NCI-H774 (cell line): ENCODE data around the gene KCNN1.
"Not testable (repeated sequence)": the region's sequence is repeated elsewhere in the genome, so short reads cannot be mapped to it uniquely, and the experiment has no call there.

Source experiments
- DNase-seq: peaks from one replicate; lab custom pipeline; 2025; lab: John Stamatoyannopoulos, UW

Gene KCNN1

DNA sequence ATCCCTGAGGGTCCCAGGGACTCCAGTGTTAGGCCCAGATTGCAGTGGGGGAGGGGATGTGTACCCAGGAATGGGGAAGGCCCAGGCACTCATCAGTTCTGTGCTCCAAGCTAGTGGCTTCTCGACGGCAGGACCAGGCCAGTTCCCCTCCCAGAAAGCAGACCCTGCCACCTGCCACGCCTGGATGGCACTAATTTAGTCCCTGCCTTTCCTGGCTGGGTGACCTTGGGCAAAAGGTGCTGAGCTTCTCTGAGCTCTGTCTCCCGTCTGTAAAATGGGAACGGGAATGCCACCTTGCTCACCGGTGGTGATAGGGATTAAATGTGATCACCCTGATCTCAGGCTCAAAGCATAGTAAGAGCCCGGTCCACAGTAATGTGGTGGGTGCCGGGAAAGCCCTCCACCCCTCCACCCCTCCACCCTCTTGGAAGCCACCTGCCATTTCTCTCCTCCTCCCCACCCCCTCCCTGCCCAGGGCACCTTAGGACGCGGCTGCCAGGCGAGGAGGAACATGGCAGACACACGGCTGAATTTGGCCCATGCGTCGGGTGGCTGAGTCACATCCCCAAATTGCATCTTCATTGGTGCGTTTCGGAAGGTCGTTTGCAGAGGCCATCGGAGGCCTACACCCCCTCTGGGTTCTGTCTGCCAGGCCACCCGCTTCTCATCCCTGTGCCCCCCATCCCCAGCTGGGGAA, 2.3 kb downstream of the KCNN1 start:
- DNase-seq: no peak

DNA sequence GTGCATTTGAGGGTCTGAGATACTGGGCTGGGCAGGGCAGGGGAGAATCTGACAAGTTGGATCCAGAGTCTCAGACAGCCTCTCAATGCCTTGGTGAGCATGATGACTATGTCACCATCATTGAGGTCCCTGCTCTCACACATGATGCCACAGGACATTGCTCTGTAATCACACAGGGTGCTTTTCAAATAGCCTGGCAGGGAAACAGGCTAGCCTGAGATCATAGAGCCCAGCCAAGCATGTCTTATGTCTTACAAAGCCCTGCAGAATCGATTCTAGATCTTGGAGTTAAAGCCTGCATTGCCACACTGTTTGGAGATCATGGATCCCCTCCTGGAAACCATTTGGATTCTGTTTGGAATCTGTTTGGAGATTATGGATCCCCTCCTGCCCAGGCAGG, 5.3 kb downstream of the KCNN1 start:
- DNase-seq: no peak

DNA sequence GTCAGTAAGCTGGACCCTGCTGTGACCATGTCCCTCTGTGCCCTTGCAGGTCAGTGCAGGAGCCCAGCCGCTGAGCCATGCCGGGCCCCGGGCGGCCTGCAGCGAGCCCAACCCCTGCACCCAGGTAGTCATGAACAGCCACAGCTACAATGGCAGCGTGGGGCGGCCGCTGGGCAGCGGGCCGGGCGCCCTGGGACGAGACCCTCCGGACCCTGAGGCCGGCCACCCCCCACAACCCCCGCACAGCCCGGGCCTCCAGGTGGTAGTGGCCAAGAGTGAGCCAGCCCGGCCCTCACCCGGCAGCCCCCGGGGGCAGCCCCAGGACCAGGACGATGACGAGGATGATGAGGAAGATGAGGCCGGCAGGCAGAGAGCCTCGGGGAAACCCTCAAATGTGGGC, 6.9 kb downstream of the KCNN1 start:
- DNase-seq: no peak

DNA sequence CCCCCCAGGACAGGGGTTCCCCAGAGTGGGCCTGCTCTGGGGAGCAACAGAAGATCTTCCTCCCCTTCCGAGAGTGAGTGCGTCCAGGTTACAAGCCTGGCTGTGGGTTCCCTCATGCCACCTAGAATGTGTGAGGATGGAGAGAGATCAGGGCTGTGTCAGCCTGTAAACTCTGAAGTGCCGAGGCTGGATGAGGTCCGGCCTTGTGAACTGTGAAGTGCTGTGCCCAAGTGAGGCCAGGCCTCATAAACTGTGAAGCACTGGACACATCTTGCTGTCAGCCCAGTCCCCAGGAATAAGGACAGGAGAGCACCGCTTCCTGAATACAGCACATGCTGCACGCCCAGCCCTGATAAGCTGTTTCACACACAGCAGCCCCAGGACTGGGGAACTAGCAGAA, 7.6 kb downstream of the KCNN1 start:
- no peak for DNase-seq

DNA sequence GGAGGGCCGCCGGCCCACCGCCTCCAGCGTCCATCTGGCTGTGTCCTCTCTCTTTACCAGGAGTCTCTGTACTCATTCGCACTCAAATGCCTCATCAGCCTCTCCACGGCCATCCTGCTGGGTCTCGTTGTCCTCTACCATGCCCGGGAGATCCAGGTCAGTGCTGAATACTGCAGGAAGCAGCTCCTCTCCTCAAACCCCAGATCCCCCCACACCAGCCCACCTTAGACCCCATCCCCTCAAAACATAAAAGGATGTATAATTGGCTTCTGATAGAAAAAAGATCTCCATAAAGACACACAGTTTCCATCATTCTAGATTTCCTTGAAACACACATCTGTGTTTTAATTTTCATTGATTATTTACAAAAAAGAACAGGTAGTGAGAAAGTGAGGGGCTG, 8.1 kb downstream of the KCNN1 start:
- DNase-seq: no peak

DNA sequence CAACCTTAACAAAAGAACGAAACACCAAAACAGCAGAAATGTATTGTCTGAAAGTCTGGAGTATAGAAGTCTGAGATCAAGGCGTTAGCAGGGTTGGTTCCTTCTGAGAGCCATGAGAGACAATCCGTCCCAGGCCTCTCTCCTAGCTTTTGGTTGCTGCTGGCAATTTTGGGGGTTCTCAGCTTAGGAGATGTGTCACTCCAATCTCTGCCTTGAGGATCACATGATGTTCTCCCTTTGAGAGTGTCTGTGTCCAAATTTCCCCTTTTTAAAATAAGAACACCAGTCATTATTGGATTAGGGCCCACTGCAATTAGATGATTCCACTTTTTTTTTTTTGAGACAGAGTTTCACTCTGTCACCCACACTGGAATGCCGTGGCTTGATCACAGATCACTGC, 10.1 kb downstream of the KCNN1 start:
- no peak for DNase-seq

DNA sequence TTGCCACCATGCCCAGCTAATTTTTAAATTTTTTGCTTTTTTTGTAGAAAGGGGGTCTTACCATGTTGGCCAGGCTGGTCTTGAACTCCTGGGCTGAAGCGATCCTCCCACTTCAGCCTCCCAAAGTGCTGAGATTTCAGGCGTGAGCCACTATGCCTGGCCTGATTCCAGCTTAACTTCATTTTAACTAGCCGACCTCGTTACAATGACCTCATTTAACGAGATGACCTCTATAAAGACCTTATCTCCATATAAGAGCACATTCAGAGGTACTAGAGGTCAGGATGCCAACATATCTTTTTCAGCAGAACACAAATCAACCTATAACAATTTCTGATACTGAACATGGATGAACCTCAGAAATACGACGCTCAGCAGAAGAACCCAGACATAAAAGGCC, 10.6 kb downstream of the KCNN1 start:
- DNase-seq: no peak

DNA sequence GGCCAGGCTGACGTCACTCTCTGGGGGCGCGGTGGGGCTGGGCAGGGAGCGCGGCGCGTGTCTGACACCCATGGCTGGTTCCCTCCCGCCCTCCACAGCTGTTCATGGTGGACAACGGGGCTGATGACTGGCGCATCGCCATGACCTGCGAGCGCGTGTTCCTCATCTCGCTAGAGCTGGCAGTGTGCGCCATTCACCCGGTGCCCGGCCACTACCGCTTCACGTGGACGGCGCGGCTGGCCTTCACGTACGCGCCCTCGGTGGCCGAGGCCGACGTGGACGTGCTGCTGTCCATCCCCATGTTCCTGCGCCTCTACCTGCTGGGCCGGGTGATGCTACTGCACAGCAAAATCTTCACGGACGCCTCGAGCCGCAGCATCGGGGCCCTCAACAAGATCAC, 14.7 kb downstream of the KCNN1 start:
- DNase-seq: no peak

DNA sequence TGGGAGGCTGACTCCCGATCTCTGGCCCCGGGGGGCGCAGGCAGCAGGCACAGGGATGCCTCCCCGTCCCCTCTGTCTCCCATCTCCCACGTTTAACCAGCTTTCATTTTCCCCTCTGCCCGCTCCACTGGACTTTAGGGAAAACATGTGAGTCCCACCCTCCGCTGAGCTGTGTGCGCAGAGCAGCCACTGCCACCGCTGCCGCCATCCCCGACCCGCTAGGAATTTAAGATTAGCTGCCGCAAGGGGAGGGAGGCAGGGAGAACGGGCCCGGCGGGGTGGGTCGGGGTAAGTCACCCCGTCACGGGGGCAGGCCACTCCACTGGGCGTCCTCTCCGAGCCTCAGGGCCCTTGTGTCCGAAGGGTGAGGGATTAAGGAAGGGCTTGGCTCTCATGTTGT, 15.5 kb downstream of the KCNN1 start:
- no peak for DNase-seq

DNA sequence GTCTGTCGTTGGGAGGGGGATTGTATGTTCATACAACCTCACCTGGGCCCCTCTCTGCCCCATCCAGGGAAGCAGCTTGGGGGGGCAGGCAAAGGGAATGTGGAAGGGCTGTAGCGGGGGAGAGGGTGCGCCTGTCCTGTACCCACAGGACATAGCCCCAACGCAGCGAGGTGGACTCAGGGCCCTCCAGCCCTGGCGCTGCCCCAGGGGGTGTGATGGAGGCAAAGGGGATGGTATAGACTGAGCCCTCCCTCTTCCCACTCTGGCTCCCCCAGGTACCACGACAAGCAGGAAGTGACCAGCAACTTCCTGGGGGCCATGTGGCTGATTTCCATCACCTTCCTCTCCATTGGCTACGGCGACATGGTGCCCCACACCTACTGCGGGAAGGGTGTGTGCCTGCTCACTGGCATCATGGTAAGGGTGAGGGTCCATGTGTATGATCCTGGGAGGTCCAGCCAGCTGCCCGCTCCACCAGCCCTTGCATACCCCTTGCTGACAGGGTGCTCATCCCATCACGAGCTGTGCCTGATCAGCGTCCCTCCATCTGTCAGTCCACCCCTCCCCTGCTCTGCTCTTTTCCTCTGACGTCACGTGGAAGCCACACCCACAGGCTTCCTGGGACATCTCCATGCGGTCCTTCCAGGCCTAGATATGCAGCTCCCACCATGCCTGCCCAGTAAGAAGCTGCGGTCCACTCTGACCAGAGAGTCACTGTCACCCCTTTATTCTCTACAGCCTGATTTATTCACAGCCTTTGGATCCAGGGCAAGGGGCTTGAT, 18.3 kb downstream of the KCNN1 start:
- no peak for DNase-seq

DNA sequence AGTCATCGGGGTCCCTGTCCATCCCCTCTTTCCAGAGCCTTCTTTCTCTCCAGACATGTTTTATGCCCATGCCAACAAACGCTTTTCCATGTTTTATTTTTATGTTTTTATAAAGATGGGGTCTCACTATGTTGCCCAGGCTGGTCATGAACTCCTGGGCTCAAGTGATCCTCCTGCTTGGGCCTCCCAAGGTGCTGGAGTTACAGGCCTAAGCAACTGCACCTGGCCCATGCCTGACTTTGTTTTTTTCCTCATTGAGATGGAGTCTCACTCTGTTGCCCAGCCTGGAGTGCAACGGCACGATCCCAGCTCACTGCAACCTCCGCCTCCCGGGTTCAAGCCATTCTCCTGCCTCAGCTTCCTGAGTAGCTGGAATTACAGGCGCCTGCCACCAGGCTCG, 19.7 kb downstream of the KCNN1 start:
- DNase-seq: not testable (repeated sequence)

DNA sequence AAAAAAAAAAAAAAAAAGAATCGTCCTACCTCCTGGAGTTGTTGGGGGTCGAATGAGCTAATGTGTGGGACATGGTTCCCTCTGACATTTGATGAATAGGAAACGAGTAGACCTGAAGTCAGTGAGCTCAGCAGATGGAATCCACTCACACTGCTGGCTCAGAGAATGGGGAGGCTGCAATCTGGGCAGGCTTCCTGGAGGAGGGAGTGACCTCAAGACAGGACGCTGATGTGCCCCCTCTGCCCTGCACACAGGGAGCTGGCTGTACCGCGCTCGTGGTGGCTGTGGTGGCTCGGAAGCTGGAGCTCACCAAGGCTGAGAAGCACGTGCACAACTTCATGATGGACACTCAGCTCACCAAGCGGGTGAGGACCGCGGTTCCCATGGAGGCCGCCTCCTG, 21.3 kb downstream of the KCNN1 start:
- no peak for DNase-seq

DNA sequence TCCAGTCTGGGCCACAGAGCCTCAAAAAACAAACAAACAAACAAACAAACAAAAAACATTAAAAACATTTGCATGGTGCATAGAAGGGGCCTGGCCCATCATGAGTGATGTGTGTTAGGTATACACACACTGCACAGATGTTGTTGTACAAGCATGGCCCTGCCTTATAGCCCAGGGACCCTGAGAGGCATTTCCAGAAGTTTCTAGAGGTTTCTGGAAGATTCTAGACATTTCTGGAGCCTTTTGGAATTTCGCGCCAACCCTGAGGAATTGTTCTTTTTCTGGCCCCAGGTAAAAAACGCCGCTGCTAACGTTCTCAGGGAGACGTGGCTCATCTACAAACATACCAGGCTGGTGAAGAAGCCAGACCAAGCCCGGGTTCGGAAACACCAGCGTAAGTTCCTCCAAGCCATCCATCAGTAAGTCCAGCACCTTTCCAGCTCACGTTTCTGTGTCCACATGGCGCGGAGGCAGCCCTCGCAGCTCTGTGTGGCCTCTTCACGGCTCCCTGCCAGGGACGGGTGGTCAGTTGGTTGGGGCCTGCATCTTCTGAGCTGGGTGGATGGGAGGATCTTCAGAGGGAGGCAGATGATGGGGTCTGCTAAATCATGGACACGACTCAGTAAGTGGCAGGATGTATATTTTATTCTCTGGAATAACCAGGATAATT, 22.7 kb downstream of the KCNN1 start:
- no peak for DNase-seq

DNA sequence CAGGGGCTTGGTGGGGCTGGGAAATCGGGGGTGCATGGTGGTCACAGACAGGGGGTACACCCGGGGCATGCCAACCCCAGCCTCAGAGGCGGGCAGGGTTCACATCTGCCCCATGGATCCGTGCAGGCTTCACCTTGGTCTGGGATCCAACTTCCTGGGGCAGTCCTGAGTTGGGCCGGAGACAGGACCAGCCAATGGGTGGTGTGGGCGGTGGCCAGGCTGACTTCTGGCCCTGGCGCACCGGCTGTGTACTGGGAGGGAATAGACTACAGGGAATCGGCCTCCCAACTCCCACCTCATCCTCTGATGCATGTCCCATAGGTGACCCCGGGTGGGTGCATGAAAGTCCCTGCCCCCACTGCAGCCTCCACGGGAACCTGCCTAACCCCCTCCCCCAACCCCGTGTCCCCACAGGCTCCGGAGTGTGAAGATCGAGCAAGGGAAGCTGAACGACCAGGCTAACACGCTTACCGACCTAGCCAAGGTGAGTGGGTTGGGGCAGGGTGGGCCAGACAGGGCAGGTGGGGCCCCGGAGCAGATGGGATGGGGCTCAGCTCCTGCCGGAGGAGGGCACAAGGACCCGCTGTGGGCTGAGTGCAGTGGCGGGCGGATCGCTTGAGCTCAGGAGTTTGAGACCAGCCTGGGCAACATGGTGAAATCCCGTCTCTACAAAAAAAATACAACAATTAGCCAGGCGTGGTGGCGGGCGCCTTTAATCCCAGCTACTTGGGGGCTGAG, 26.3 kb downstream of the KCNN1 start:
- no peak for DNase-seq

DNA sequence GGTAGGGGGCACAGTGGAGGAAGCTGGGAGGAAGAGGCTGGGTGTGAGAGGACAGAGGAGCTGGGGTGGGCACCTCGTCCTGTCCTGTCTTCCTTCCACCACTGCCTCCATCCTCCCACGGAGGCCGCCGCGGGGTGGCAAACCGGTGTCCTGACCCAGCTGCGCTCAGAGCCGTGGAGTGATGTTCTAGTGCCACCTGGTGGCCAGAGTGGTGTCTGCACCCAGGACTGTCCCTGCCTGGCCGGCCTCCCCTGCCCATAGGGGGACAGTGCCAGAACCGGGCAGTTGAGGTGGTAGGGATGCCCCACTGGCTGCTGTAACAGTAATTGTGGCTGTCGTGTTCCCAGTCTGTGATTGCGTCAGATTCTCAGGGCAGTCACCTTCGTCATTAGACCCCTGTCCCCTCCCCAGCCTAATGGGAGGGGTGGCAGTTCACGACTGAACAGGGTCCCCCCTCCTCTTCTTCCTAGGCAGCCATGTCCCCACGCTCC, 30.0 kb downstream of the KCNN1 start:
- DNase-seq: peak; percentile 54

DNA sequence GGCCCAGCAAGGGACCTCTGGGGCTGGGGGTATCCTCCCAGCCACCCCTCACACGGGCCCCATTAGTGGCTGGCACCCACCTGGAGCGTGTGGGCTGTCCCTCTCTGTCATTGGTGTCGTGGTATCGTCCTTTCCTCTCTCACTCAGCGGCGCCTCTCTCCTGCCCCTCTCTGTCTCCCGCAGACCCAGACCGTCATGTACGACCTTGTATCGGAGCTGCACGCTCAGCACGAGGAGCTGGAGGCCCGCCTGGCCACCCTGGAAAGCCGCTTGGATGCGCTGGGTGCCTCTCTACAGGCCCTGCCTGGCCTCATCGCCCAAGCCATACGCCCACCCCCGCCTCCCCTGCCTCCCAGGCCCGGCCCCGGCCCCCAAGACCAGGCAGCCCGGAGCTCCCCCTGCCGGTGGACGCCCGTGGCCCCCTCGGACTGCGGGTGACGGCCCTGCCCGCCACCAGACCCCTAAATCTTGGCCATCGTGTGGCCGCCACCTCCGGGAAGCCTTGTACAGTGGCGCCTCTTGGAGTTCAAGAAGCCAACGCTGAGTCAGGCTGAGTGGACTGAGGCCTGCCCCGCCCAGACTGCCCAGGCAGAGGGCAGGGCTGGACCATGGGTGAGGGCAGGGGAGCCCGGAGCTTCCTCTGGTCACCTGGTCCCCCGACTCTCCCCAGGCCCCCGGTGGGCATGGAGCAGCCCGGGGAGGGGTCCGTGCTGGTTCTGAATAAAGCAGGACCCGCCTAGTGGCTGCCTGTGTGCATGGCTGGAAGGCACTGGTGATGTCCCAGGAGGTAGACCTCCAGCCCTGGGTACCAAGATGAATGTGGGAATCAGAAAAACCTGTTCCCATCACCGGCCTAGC, 31.3 kb downstream of the KCNN1 start:
- DNase-seq: no peak

DNA sequence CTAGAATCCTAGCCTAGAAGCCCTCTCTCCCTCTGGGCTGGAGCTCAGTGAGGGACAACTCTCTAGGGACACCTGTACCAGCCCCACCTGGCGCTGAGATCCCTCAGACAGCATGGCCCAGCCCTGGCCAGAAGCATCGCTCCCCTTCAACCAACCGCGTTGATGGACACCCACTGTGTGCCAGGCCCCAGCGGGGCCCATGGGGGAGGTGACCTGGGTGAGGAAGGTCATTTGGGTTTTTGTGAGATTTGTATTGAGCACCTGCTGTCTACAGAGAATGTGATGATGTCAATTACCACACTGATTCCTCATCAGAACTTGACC, 31.9 kb downstream of the KCNN1 start:
- DNase-seq: no peak

DNA sequence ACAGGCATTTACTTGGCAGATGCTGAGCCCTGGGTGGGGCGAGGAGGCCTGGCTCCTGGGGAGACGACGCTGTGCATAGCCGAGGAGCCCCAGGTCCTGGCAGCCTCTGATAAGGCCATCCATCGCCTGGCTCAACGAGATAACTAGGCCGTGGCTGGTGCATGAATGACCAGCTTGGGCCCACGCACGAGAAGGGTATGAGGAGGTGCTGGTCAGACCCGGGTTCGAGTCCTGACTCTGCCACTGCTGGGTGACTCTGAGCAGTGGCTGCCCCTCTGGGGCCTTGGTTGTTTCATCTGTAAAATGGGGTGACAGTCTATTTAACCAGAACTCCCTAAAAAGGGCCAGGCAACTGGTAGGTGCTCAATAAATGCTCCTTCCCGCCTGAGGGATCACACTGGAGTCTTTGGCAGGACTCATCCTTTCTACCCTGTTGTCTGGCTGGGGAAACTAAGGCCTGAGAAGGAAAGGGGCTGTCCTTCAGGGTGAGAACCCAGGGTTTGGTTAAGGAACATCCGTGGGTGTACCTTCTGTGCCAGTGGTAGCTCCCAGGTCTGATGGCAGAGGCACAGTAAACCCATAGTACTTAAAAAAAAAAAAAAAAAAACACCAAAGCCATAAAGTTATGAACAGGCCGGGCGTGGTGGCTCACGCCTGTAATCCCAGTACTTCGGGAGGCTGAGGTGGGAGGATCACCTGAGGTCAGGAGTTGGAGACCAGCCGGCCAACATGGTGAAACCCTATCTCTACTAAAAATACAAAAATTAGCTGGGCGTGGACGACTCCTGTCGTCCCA, 33.0 kb downstream of the KCNN1 start:
- DNase-seq: no peak

DNA sequence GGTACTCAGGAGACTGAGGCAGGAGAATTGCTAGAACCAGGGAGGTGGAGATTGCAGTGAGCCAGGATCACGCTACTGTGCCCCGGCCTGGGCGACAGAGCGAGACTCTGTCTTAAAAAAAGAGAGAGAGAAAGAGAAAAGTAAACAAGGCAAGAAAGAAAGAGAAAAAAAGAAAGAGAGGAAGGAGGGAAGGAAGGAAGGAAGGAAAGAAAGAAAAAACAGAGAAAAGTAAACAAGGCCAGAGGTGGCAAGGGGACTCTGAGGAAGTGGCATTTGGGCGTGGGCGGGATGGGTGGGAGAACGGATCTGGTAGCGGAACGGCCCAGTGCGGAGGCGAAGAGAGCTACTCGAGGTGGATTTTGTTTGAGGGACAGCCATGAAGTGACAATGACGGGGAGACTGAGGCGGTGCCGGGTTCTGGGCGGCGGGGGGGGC, 33.6 kb downstream of the KCNN1 start:
- no peak for DNase-seq

DNA sequence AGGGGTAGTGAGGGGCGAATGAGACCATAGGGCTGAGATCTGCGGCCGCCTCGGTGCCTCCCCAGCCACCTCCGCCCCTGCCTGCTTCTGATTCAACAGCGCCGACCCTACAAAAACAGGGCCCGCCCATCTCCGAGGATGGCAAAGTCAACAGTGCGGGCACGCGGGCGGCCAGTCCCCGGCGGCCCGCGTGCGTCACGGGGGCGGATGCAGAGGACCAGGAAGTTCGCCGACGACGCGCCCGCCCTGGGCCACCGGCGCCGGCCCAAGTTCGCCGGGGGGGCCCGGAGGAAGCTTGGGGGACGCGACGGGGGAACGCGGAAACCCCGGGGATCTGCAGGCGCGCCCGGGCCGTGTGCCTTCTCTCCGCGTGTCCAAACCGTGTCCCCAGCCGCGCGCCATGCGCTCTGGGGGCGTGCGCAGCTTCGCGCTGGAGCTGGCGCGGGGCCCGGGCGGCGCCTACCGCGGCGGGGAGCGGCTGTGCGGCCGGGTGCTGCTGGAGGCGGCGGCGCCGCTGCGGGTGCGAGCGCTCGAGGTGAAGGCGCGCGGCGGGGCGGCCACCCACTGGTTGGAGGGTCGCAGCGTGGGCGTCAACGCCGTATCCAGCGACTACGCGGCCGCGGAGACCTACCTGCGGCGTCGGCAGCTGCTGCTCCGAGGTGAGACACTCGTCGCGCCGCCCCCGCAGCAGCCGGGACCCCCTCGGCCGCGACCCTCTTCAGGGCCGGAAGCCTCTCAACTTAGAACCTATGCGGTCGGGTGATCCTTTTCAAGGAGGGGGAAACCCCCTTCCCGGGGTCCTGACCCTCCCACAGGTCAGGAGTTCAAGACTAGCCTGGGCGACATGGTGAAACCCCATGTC, 34.2 kb downstream of the KCNN1 start:
- DNase-seq: peak; percentile 76
